ENCODE measurements around the gene ZBTB16. TPM values are rescaled to one million over a fixed set of nuclear protein-coding genes. Genes with fewer than 3 reads are reported as not detected.

Gene ZBTB16
- total and polyA plus RNA-seq, 4 donors = 8.9 to 140 (median 34.5) TPM

DNA sequence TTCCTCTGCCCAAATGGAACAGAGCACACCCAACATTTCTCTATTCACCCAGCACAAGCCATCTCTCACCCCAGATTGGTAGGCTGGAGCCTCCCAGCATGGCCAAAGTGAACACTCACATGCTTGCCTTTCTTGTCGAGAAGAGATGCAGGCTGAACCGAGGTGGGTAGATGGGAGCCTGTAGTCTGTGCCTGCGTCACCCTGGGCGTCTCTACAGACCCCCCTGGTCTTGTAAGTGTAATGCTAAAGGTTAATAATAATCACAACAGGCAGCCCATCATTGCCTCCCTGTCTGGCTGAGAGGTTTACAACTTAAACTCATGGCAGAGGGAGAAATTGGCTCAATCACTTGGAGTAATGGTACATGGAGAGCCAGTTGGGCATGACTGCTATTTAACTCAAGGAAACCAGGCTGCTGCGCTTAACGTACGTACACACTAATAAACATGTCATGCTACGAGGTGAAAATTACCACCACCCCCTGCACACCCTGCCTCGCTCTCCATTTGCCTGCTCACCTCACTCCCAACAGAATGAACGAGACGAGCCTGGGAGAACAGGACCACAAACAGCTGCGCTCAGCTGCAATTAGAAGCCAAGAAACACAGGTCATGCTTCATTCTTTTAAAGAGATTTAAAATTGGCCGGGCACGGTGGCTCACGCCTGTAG lies 9.1 kb upstream of the ZBTB16 start:
- no peak overlapping the region for H3K27ac ChIP-seq (ENCODE audit: low read depth in 1 of 2, low read length in 2 of 2)
- no peak overlapping the region for H3K4me3 ChIP-seq (ENCODE audit: low read depth in 1 of 3, low read length in 3 of 3)
- WGBS = 96% methylated on average over 15 of the region's 15 CpGs
- peaks cover 0 to 5% (median 3%) of the 10 kb centered on the region in 4 donors for H3K4me1 ChIP-seq (ENCODE audit: control insufficient read depth in 4 of 4, insufficient read depth in 4 of 4, low read length in 3 of 4)
- no peaks in the 10 kb centered on the region for H3K9me3 ChIP-seq (ENCODE audit: control insufficient read depth in 4 of 4, low read length in 3 of 4)
- H3K36me3 ChIP-seq (ENCODE audit: control insufficient read depth in 4 of 4, insufficient read depth in 3 of 4, low read depth in 1 of 4, low read length in 3 of 4) = no peaks in the 10 kb centered on the region
- TF ChIP-seq JUND (IDR thresholded peaks at IDR 0.05) (no peak), FOXA2 (IDR thresholded peaks at IDR 0.05) (no peak), SP1 (IDR thresholded peaks at IDR 0.05) (no peak), FOXA1 (IDR thresholded peaks at IDR 0.05) (no peak), YY1 (IDR thresholded peaks at IDR 0.05) (no peak), EGR1 (IDR thresholded peaks at IDR 0.05; ENCODE audit: low read depth in 2 of 2) (no peak), TAF1 (conservative IDR thresholded peaks at IDR 0.05) (no peak), RXRA (IDR thresholded peaks at IDR 0.05) (no peak), HNF4G (IDR thresholded peaks at IDR 0.05) (no peak), NR2F2 (IDR thresholded peaks at IDR 0.05) (no peak), GABPA (IDR thresholded peaks at IDR 0.05 in 1 of 2, conservative IDR thresholded peaks at IDR 0.05 in 1 of 2) (no peak)
- TF ChIP-seq, protein P1, sequence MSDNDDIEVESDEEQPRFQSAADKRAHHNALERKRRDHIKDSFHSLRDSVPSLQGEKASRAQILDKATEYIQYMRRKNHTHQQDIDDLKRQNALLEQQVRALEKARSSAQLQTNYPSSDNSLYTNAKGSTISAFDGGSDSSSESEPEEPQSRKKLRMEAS (IDR thresholded peaks at IDR 0.05) = no peak
- TF ChIP-seq, protein P2, sequence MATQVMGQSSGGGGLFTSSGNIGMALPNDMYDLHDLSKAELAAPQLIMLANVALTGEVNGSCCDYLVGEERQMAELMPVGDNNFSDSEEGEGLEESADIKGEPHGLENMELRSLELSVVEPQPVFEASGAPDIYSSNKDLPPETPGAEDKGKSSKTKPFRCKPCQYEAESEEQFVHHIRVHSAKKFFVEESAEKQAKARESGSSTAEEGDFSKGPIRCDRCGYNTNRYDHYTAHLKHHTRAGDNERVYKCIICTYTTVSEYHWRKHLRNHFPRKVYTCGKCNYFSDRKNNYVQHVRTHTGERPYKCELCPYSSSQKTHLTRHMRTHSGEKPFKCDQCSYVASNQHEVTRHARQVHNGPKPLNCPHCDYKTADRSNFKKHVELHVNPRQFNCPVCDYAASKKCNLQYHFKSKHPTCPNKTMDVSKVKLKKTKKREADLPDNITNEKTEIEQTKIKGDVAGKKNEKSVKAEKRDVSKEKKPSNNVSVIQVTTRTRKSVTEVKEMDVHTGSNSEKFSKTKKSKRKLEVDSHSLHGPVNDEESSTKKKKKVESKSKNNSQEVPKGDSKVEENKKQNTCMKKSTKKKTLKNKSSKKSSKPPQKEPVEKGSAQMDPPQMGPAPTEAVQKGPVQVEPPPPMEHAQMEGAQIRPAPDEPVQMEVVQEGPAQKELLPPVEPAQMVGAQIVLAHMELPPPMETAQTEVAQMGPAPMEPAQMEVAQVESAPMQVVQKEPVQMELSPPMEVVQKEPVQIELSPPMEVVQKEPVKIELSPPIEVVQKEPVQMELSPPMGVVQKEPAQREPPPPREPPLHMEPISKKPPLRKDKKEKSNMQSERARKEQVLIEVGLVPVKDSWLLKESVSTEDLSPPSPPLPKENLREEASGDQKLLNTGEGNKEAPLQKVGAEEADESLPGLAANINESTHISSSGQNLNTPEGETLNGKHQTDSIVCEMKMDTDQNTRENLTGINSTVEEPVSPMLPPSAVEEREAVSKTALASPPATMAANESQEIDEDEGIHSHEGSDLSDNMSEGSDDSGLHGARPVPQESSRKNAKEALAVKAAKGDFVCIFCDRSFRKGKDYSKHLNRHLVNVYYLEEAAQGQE (IDR thresholded peaks at IDR 0.05) = no peak
- TF ChIP-seq, protein P3, sequence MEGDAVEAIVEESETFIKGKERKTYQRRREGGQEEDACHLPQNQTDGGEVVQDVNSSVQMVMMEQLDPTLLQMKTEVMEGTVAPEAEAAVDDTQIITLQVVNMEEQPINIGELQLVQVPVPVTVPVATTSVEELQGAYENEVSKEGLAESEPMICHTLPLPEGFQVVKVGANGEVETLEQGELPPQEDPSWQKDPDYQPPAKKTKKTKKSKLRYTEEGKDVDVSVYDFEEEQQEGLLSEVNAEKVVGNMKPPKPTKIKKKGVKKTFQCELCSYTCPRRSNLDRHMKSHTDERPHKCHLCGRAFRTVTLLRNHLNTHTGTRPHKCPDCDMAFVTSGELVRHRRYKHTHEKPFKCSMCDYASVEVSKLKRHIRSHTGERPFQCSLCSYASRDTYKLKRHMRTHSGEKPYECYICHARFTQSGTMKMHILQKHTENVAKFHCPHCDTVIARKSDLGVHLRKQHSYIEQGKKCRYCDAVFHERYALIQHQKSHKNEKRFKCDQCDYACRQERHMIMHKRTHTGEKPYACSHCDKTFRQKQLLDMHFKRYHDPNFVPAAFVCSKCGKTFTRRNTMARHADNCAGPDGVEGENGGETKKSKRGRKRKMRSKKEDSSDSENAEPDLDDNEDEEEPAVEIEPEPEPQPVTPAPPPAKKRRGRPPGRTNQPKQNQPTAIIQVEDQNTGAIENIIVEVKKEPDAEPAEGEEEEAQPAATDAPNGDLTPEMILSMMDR (IDR thresholded peaks at IDR 0.05; ENCODE audit: low read depth, low read length, missing input control) = no peak
- H3K27me3 ChIP-seq (ENCODE audit: control insufficient read depth in 4 of 4, insufficient read depth in 4 of 4, low read length in 3 of 4) = no peaks in the 10 kb centered on the region
- H3K9ac ChIP-seq (ENCODE audit: low read depth in 1 of 2, low read length in 2 of 2) = no peak overlapping the region
- no peak for DNase-seq (ENCODE audit: low spot score)

DNA sequence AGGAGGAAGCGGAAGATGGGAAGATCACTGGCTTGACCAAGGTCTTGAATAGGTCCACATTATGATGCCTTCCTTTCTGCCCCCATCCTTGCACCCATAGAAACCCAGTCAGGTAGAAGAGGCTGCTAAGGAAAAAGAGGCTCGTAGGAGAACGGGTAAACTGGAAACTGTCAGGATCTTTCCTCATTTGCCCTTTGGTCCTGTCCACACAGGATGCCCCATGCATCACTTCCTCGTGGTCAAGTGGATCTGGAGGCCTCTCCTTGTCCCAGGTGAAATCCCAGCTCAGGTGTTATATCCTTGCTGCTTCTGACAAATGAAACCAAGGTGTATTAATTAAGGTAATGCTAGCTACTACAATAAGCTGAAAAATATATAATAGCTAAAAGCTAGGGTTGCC lies 8.0 kb upstream of the ZBTB16 start:
- H3K9ac ChIP-seq (ENCODE audit: low read depth in 1 of 2, low read length in 2 of 2) = no peak overlapping the region
- no peaks in the 10 kb centered on the region for H3K36me3 ChIP-seq (ENCODE audit: control insufficient read depth in 4 of 4, insufficient read depth in 3 of 4, low read depth in 1 of 4, low read length in 3 of 4)
- no peaks in the 10 kb centered on the region for H3K27me3 ChIP-seq (ENCODE audit: control insufficient read depth in 4 of 4, insufficient read depth in 4 of 4, low read length in 3 of 4)
- H3K27ac ChIP-seq (ENCODE audit: low read depth in 1 of 2, low read length in 2 of 2) = no peak overlapping the region
- peaks cover 0 to 5% (median 3%) of the 10 kb centered on the region in 4 donors for H3K4me1 ChIP-seq (ENCODE audit: control insufficient read depth in 4 of 4, insufficient read depth in 4 of 4, low read length in 3 of 4)
- H3K4me3 ChIP-seq (ENCODE audit: low read depth in 1 of 3, low read length in 3 of 3) = no peak overlapping the region
- WGBS = 43% methylated on average over 4 of the region's 4 CpGs
- H3K9me3 ChIP-seq (ENCODE audit: control insufficient read depth in 4 of 4, low read length in 3 of 4) = no peaks in the 10 kb centered on the region
- no peak for DNase-seq (ENCODE audit: low spot score)
- TF ChIP-seq HNF4A (conservative IDR thresholded peaks at IDR 0.05) (peak; percentile 95), NR2F2 (IDR thresholded peaks at IDR 0.05) (no peak), RXRA (IDR thresholded peaks at IDR 0.05) (peak; percentile 52 to 56), GABPA (IDR thresholded peaks at IDR 0.05 in 1 of 2, conservative IDR thresholded peaks at IDR 0.05 in 1 of 2) (peak in 1 of 2 donors; percentile 18), JUND (IDR thresholded peaks at IDR 0.05) (peak in 1 of 2 donors; percentile 58), SP1 (IDR thresholded peaks at IDR 0.05) (peak; percentile 55), TAF1 (conservative IDR thresholded peaks at IDR 0.05) (no peak), FOXA1 (IDR thresholded peaks at IDR 0.05) (no peak)
- TF ChIP-seq, protein P3 (IDR thresholded peaks at IDR 0.05; ENCODE audit: low read depth, low read length, missing input control) = no peak
- TF ChIP-seq, protein P4, sequence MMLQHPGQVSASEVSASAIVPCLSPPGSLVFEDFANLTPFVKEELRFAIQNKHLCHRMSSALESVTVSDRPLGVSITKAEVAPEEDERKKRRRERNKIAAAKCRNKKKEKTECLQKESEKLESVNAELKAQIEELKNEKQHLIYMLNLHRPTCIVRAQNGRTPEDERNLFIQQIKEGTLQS (IDR thresholded peaks at IDR 0.05) = peak; percentile 70
- TF ChIP-seq, protein P5, sequence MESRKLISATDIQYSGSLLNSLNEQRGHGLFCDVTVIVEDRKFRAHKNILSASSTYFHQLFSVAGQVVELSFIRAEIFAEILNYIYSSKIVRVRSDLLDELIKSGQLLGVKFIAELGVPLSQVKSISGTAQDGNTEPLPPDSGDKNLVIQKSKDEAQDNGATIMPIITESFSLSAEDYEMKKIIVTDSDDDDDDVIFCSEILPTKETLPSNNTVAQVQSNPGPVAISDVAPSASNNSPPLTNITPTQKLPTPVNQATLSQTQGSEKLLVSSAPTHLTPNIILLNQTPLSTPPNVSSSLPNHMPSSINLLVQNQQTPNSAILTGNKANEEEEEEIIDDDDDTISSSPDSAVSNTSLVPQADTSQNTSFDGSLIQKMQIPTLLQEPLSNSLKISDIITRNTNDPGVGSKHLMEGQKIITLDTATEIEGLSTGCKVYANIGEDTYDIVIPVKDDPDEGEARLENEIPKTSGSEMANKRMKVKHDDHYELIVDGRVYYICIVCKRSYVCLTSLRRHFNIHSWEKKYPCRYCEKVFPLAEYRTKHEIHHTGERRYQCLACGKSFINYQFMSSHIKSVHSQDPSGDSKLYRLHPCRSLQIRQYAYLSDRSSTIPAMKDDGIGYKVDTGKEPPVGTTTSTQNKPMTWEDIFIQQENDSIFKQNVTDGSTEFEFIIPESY (IDR thresholded peaks at IDR 0.05) = no peak
- TF ChIP-seq, protein P2 (IDR thresholded peaks at IDR 0.05) = no peak

Data from liver (tissue), 9 donors.